Uterus (tissue), 2 donors: Measurements from ENCODE around the gene MAGEL2.

Experiments
- CTCF ChIP-seq, 4 experiments: fragments of 200-600 bp in 2 of 4; fragments of 450-650 bp in 2 of 4; sonication (generic) in 2 of 4; IDR thresholded peaks; one replicate each; pipeline ENCODE4 v1.5.1; 2016 to 2019; ENCODE audit warnings: antibody characterized with exemption in 4 of 4, mild to moderate bottlenecking in 2 of 4, moderate library complexity in 1 of 4
- POLR2A ChIP-seq, 2 donors: fragments of 450-650 bp; IDR thresholded peaks; one replicate each; pipeline ENCODE4 v1.6.1; 2016; ENCODE audit warnings: antibody characterized with exemption in 2 of 2, mild to moderate bottlenecking in 1 of 2, moderate library complexity in 1 of 2

- TF ChIP-seq POLR2A (IDR thresholded peaks at IDR 0.05): no peak
- TF ChIP-seq CTCF (IDR thresholded peaks at IDR 0.05): no peak
Observed at GRCh38 chr15:23671481-23671880, 23.8 kb upstream of the MAGEL2 start.
